ENCODE data around the gene C1orf141.

The C1orf141 gene

DNA sequence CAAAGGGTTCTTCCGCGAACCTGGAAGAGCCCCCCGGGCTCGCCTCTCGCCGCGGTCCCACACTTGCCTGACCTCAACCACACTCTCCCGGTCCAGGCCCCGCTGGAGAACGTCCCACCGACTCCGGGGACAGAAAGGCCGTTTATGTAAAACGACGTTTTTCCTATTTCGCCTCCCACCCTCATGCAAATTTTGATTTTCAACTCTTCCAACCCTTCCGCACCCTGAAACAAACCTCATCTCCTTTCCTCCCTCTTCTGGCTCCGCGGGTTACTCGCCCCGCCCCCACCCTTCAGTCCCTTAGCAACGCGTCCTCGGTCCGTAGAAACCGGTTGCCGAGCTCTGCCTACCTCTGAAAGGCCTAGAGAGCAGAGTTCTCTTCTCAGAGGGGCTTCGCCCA lies at the start of gene C1orf141:
TSS of gene C1orf141 (minus strand) at position 276 of the 400 bp plus-strand sequence. CDS start 7,730 bp downstream, outside the sequence.
- Histone ChIP-seq H3K4me3 (replicated peaks; ENCODE audit: low read depth, low read length) (no peak within 1 kb of the TSS), H3K36me3 (ENCODE audit: control insufficient read depth, insufficient read depth, low read length) (no peaks in the 10 kb centered on the region), H3K27me3 (replicated peaks; ENCODE audit: control insufficient read depth, insufficient read depth, low read length) (no peaks in the 10 kb centered on the region)
- TF ChIP-seq, protein P1, sequence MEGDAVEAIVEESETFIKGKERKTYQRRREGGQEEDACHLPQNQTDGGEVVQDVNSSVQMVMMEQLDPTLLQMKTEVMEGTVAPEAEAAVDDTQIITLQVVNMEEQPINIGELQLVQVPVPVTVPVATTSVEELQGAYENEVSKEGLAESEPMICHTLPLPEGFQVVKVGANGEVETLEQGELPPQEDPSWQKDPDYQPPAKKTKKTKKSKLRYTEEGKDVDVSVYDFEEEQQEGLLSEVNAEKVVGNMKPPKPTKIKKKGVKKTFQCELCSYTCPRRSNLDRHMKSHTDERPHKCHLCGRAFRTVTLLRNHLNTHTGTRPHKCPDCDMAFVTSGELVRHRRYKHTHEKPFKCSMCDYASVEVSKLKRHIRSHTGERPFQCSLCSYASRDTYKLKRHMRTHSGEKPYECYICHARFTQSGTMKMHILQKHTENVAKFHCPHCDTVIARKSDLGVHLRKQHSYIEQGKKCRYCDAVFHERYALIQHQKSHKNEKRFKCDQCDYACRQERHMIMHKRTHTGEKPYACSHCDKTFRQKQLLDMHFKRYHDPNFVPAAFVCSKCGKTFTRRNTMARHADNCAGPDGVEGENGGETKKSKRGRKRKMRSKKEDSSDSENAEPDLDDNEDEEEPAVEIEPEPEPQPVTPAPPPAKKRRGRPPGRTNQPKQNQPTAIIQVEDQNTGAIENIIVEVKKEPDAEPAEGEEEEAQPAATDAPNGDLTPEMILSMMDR (IDR thresholded peaks at IDR 0.05; ENCODE audit: insufficient read depth, low read length, poor library complexity, severe bottlenecking), result no peak
- DNase-seq (ENCODE audit: extremely low read depth, insufficient read length), result no peak

DNA sequence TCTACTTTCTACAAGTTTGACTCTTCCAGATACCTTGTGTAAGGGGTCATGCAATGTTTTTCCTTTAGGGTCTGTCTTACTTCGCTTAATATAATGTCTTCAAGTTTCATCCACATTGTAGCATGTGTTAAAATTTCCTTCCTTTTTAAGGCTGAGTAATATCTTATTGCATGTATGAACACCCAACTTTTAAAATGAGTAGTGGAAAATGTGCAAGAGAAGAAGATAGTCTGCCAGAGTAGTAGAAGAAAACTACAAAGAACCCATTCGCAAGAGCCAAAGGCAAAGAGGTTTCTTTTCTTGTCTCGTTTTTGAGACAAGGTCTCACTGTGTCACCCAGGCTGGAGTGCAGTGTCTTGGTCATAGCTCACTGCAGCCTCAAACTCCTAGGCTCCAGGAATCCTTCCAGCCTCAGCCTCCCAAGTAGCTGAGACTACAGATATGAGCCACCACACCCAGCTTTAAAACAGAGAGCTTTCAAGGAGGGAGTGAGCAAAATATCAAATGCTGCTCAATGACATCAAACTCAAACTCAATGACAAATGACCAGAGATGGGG lies 40.8 kb upstream of the C1orf141 start:
- DNase-seq (ENCODE audit: extremely low read depth, insufficient read length), result no peak
- Histone ChIP-seq H3K27me3 (replicated peaks; ENCODE audit: control insufficient read depth, insufficient read depth, low read length) (no peaks in the 10 kb centered on the region), H3K4me3 (replicated peaks; ENCODE audit: low read depth, low read length) (no peak overlapping the region), H3K36me3 (ENCODE audit: control insufficient read depth, insufficient read depth, low read length) (no peaks in the 10 kb centered on the region)
- TF ChIP-seq, protein P1 (IDR thresholded peaks at IDR 0.05; ENCODE audit: insufficient read depth, low read length, poor library complexity, severe bottlenecking), result no peak

DNA sequence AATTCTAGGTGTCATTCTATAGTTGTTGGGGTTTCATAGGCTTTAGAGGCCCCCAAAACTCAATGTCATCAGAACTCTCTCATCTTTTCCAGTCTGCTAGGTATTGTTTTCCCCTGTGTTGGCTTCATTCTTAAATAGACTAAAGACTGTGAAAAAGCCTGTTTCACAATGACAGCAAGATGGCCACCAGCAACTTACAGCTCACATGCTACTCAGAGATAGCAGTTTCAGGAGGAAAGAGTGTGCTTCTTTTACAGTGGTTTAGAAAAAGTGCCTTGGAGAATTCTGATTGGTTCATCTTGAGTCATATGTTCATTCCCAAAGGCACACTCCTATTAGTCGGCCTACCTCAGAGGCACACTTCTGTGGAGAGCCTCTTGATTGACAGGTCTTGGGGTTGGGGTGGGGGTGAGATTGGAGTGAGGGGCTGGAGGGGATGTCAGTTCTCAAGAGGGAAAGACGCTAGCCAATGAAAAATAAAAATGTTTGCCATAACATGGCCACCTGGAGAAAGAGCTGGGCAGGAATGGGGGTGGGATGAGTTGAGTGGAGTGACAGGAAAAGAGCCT lies 40.0 kb upstream of the C1orf141 start:
- H3K36me3 ChIP-seq (ENCODE audit: control insufficient read depth, insufficient read depth, low read length), result no peaks in the 10 kb centered on the region
- TF ChIP-seq, protein P1 (IDR thresholded peaks at IDR 0.05; ENCODE audit: insufficient read depth, low read length, poor library complexity, severe bottlenecking), result no peak
- no peaks in the 10 kb centered on the region for H3K27me3 ChIP-seq (replicated peaks; ENCODE audit: control insufficient read depth, insufficient read depth, low read length)
- no peak overlapping the region for H3K4me3 ChIP-seq (replicated peaks; ENCODE audit: low read depth, low read length)
- DNase-seq (ENCODE audit: extremely low read depth, insufficient read length), result no peak

DNA sequence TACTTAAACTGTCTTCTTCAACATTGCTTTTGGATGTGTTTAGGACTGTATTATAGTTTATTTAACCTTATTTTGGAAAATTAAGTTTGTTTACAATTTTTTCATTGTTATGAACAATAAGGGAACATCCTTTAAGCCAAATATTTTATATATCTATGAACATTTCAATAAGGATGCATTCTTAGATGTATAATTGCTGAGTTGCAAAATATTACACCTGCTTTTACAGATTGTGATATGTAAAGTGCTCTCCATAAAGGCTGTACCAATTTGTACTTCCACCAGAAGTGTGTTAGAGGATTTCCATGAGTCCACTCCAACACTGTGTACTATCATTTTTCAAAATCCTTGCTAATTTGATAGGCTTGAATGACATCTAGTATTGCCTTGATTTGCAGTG lies 39.2 kb upstream of the C1orf141 start:
- H3K27me3 ChIP-seq (replicated peaks; ENCODE audit: control insufficient read depth, insufficient read depth, low read length), result no peaks in the 10 kb centered on the region
- H3K4me3 ChIP-seq (replicated peaks; ENCODE audit: low read depth, low read length), result no peak overlapping the region
- TF ChIP-seq, protein P1 (IDR thresholded peaks at IDR 0.05; ENCODE audit: insufficient read depth, low read length, poor library complexity, severe bottlenecking), result no peak
- H3K36me3 ChIP-seq (ENCODE audit: control insufficient read depth, insufficient read depth, low read length), result no peaks in the 10 kb centered on the region
- DNase-seq (ENCODE audit: extremely low read depth, insufficient read length), result no peak

DNA sequence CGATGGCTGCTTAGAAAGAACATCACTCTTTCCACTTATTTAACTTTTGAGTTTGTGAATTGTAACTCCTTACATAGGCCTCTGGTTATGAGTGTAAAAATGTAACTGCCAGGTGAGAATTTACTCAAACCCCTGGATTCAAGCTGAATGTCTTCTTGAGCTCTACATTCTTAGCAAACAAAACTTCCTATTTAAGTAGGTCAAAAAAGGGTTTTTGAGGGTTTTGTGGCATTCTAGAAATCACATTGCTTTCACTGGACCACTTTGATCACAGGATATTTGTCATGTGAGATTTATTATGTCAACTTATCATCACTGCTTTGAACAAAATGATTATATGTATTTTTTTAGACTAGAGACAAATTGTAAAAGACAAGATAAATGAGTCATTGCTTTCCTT lies 37.2 kb upstream of the C1orf141 start:
- peak; percentile 41 for DNase-seq (ENCODE audit: extremely low read depth, insufficient read length)
- TF ChIP-seq, protein P1 (IDR thresholded peaks at IDR 0.05; ENCODE audit: insufficient read depth, low read length, poor library complexity, severe bottlenecking), result no peak
- Histone ChIP-seq H3K4me3 (replicated peaks; ENCODE audit: low read depth, low read length) (no peak overlapping the region), H3K27me3 (replicated peaks; ENCODE audit: control insufficient read depth, insufficient read depth, low read length) (no peaks in the 10 kb centered on the region), H3K36me3 (ENCODE audit: control insufficient read depth, insufficient read depth, low read length) (no peaks in the 10 kb centered on the region)

Measured in GM06990 (cell line).